ENCODE results near the gene CRYBB1. TPM values are rescaled to one million over a fixed set of nuclear protein-coding genes. Genes with fewer than 3 reads are reported as not detected.

The CRYBB1 gene
- total RNA-seq, 1 experiment from 2014 or later, result not detected

- in situ Hi-C loops (cut with HindIII; ENCODE audit: low sequenced_read_pairs), result no loop called here
Observed at GRCh38 chr22:26610996-26611395, 6.8 kb downstream of the CRYBB1 start.

DNA sequence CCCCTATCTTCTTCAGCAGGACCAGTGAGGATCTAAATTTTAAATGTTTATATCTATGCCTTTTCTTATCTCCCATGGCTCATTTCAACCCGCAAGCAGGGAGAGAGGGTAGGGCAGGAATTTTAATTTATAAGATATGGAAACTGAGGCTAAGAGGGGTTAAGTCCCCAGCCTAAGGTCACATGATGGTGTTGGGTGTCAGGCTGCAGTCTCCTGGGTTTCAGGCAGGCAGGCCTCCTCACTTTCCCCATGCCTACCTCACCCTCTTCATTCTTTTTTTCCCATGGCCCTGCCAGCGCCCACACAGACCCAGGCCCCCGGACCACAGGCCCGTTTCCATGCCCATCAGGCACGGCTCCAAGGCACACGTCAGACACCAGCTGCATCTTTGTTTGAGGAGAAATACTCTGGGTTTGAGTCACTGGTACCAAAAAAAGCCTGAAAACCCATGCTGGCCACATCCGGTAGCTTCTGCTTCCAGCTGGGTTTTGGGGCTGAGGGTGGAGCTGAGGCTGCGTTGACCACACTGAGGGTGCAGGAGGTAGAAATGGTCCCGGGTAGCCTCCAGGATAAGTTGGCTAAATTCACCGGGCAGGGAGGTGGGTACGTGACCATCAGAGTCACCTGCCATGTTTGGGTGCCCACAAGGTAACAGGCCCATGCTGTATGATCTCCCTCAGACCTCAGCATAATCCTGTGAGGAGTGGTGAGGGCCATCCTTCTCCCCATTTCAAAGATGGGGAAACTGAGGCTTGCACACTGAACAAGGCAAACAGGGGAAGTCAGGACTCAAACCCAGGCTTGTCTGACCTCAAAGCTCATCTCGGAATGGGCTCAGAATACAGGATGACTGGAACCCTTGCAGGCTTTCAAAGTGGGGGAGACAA, 7.5 kb downstream of the CRYBB1 start:
- no peak for DNase-seq (ENCODE audit: low spot score)
- in situ Hi-C loops (cut with HindIII; ENCODE audit: low sequenced_read_pairs), result no loop called here

More at GRCh38 chr22:26610996-26611395, 6.8 kb downstream of the CRYBB1 start:
- DNase-seq (ENCODE audit: low spot score), result no peak

DNA sequence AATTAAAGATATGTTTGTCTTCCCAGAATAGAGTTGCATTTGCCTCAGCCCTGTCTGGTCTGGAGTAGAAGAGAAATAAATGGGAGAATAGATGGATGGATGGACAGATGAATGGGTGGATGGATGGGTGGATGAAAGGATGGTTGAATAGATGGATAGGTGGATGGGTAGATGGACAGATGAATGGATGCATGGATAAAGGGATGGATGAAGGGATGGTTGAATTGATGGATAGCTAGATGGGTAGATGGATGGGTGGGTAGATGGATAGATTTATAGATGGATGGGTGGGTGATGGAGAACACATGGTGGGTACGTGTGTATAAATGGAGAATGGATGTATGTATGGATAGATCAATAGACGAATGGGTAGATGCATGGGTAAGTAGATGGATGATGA, 8.5 kb downstream of the CRYBB1 start:
- in situ Hi-C loops (cut with HindIII; ENCODE audit: low sequenced_read_pairs), result no loop called here

DNA sequence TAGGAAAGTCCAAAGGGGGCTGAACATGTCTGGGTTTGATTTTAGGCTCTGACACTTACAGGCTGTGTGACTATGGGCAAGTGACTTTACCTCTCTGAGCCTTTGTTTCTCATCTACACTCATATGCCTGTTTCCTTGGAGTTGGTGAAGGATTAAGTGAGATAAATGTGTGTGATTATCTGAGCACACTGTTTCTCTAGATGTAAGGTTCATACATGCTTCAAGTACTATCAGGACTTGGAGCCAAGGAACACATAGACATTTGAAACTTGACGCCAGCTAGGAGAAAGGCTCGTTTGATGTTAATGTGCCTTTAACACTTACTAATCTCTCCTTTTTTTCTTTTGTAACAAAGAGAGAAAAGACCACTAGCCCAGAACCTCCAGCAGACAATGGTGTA, 9.7 kb downstream of the CRYBB1 start:
- in situ Hi-C loops (cut with HindIII; ENCODE audit: low sequenced_read_pairs), result no loop called here
- DNase-seq (ENCODE audit: low spot score), result no peak

More for the DNA sequence above, 8.5 kb downstream of the CRYBB1 start:
- DNase-seq (ENCODE audit: low spot score), result no peak

DNA sequence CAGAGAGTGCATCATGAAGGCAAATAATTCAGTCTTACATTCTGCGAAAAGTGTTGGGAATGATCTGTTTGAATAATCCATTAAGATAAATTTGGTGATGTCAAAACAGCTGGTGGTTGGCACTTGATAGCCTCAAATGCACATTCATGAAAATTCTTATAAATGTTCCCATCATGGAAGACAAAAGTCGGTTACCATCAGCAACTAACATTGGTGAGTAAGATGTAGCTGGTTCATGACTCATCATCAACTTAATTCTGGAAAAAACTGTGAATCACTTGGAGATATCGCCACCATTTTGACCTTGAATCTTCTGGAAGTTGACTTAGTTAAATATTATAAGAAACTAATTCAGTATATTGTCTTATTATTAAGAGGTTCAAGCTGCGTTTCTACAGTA, 11.2 kb downstream of the CRYBB1 start:
- in situ Hi-C loops (cut with HindIII; ENCODE audit: low sequenced_read_pairs), result no loop called here
- DNase-seq (ENCODE audit: low spot score), result no peak

- in situ Hi-C loops (cut with HindIII; ENCODE audit: low sequenced_read_pairs), result no loop called here
- no peak for DNase-seq (ENCODE audit: low spot score)
Observed at GRCh38 chr22:26604368-26604767, 13.5 kb downstream of the CRYBB1 start.

DNA sequence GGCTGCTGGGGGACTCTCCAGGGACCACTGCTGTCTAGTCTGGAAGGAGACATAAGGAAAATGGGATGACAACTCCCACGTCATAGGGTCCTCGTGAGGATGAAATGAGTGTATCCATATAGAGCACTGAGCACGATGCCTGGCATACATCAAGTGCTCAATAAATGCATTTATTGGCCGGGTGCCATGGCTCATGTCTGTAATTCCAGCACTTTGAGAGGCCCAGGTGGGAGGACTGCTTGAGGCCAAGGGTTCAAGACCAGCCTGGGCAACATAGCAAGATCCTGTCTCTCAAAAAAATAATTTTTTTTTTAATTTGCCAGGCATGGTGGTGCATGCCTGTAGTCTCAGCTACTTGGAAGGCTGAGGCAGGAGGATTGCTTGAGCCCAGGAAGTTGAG, 15.7 kb downstream of the CRYBB1 start:
- no peak for DNase-seq (ENCODE audit: low spot score)

DNA sequence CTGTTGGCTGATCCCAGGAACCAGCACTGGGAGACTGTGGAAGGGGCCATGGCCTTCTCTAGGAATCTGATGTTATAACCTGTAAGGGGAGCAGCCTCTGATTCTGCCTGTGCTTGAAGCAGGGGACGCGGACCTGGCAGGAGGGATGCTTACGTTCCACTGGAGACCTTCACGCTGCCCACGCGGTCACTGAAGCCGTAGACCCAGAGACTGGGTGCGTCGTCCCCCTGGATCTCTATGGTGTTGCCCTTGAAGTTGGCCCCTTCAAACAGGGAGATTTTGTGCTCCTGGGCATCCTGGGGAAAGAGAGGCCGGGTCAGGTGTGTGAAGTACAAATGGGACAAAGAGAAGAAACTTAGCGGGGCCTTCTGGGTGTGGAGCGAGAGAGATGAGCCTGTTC, 16.1 kb downstream of the CRYBB1 start:
- in situ Hi-C loops (cut with HindIII; ENCODE audit: low sequenced_read_pairs), result no loop called here
- DNase-seq (ENCODE audit: low spot score), result no peak

More for the DNA sequence above, 15.7 kb downstream of the CRYBB1 start:
- in situ Hi-C loops (cut with HindIII; ENCODE audit: low sequenced_read_pairs), result no loop called here

GRCh38 chr22:26599505-26599904, 18.3 kb downstream of the CRYBB1 start:
- DNase-seq (ENCODE audit: low spot score), result no peak
- in situ Hi-C loops (cut with HindIII; ENCODE audit: low sequenced_read_pairs), result no loop called here

DNA sequence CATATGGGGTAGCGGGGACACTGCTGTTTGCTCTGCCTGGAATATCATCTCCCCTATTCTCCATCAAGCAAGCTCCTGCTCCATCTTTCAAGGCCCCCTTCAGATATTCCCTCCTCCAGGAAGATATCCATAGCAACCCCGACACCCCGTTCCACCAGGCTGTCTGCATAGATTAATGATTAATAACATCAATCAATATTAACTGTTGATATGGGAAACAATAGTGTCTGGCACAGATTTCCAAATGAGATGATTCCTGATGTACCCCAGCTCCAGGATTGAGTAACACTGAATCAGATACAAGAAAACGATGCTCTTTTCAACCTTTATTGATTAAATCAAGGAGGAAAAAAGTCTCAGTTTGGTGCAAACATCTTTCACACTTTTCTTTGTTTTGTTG, 20.3 kb downstream of the CRYBB1 start:
- no peak for DNase-seq (ENCODE audit: low spot score)
- in situ Hi-C loops (cut with HindIII; ENCODE audit: low sequenced_read_pairs), result no loop called here

GRCh38 chr22:26597026-26597425, 20.8 kb downstream of the CRYBB1 start:
- in situ Hi-C loops (cut with HindIII; ENCODE audit: low sequenced_read_pairs), result no loop called here
- no peak for DNase-seq (ENCODE audit: low spot score)

DNA sequence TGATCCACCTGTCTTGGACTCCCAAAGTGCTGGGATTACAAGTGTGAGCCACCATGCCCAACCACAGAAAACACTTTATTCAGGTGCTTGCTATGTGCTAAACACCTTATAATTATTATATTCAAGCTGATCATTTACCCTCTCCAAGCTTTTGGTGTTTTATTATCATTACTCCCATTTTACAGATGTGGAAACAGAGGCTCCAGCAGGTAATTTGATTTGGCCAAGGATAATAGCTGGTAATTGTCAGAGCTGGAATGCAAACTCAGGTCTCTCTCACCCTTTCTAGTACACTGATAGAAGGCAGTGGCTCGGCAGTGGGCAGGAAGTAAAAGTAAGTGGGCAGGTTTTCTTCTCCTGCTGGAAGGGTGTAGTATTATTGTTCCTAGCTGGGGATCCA, 24.1 kb downstream of the CRYBB1 start:
- in situ Hi-C loops (cut with HindIII; ENCODE audit: low sequenced_read_pairs), result no loop called here
- no peak for DNase-seq (ENCODE audit: low spot score)

DNA sequence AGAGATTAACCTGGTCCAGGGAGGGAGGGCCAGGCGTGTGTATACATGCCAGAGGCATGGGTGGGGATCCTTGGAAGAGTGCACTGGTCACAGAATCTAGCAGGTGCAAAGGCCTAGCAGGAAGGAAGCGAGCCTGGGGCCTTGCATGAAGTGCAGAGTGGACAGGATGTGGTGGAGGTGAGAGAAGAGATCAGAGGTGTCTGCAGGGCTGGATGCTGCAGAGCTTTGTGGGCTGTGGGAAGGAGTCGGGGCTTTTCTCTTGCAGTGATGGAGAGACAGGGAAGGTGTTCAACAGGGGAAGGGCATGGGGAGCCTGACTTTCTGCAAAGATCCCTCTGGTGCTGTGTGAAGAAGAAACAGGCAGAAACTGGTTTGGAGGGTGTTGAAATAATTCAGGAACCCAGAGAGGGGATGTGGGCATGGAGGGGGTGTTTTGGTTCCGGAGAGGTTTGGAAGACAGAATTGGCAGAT, 25.4 kb downstream of the CRYBB1 start:
- no peak for DNase-seq (ENCODE audit: low spot score)
- in situ Hi-C loops (cut with HindIII; ENCODE audit: low sequenced_read_pairs), result no loop called here

- in situ Hi-C loops (cut with HindIII; ENCODE audit: low sequenced_read_pairs), result no loop called here
- DNase-seq (ENCODE audit: low spot score), result peak; percentile 72
Observed at GRCh38 chr22:26589845-26590736, 27.7 kb downstream of the CRYBB1 start, which contains the start of gene TPST2. TPST2 (minus strand) TSS chr22:26590132; CDS start chr22:26541630, 48,502 bp downstream.

GRCh38 chr22:26589367-26589844, 28.4 kb downstream of the CRYBB1 start:
- in situ Hi-C loops (cut with HindIII; ENCODE audit: low sequenced_read_pairs), result no loop called here
- no peak for DNase-seq (ENCODE audit: low spot score)

GRCh38 chr22:26588729-26589366, 29.0 kb downstream of the CRYBB1 start:
- in situ Hi-C loops (cut with HindIII; ENCODE audit: low sequenced_read_pairs), result no loop called here
- DNase-seq (ENCODE audit: low spot score), result no peak

DNA sequence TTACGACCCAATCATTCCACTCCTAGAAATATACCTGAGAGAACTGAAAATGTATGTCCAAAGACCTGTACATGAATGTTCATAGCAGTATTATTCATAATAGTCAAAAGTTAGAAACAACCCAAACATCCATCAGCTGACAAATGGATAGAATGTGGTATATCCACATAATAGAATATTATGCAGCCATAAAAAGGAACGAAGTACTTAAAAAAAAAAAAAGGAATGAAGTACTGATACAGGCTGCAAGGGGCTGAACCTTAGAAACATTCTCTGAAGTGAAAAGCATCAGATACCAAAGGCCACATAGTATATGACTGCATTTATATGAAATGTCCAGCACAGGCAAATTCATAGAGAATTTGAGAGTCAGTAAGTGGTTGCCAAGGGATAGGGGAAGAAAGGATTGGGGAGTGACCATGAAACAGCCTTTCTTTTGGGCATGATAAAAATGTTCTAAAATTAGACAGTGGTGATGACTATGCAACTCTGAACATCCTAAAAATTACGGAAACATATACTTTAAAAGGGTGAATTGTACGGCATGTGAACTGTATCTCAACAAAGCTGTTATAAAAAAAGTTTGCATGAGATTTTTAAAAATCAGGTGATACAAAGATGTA, 29.7 kb downstream of the CRYBB1 start:
- in situ Hi-C loops (cut with HindIII; ENCODE audit: low sequenced_read_pairs), result no loop called here
- DNase-seq (ENCODE audit: low spot score), result no peak

GRCh38 chr22:26586556-26587325, 31.1 kb downstream of the CRYBB1 start:
- in situ Hi-C loops (cut with HindIII; ENCODE audit: low sequenced_read_pairs), result no loop called here
- DNase-seq (ENCODE audit: low spot score), result no peak

All from G401 (cell line).